OCI-LY1 (cell line): ENCODE data around the gene FFAR2.

ENCODE experiments used
- H2AFZ ChIP-seq: fragments of 200-600 bp; sonication (generic), shearing (Covaris generic); 2 replicates; pipeline ENCODE4 v1.6.0; 2014; ENCODE audit warnings: antibody characterized with exemption, mild to moderate bottlenecking, low read length
- H3F3A ChIP-seq: fragments of 200-600 bp; sonication (generic), shearing (Covaris generic); 2 replicates; pipeline ENCODE4 v1.6.0; 2014; ENCODE audit warnings: mild to moderate bottlenecking, antibody characterized with exemption, low read length, moderate library complexity; ENCODE audit not compliant: insufficient read depth
- H3K27ac ChIP-seq: fragments of 200-600 bp; sonication (generic); 2 replicates; pipeline ENCODE4 v1.5.1; 2014; ENCODE audit warnings: low read length, mixed run types, mild to moderate bottlenecking, low read depth; ENCODE audit not compliant: poor library complexity, severe bottlenecking
- H3K27me3 ChIP-seq: fragments of 200-600 bp; sonication (generic); 2 replicates; pipeline ENCODE4 v1.6.0; 2014; ENCODE audit warnings: antibody characterized with exemption, mild to moderate bottlenecking, low read length, moderate library complexity; ENCODE audit not compliant: insufficient read depth
- H3K36me3 ChIP-seq: fragments of 200-600 bp; sonication (generic); 2 replicates; pipeline ENCODE4 v1.6.1; 2014; ENCODE audit warnings: mild to moderate bottlenecking, antibody characterized with exemption, low read length, moderate library complexity, mixed read lengths; ENCODE audit not compliant: insufficient read depth
- H3K4me1 ChIP-seq: fragments of 200-600 bp; sonication (generic); 2 replicates; pipeline ENCODE4 v1.5.1; 2014; ENCODE audit warnings: mild to moderate bottlenecking, low read length, moderate library complexity; ENCODE audit not compliant: insufficient read depth, severe bottlenecking
- H3K4me2 ChIP-seq: fragments of 200-600 bp; sonication (generic), shearing (Covaris generic); 2 replicates; pipeline ENCODE4 v1.6.1; 2014; ENCODE audit warnings: low read length
- H3K4me3 ChIP-seq: fragments of 200-600 bp; sonication (generic); 2 replicates; pipeline ENCODE4 v1.5.1; 2014; ENCODE audit warnings: low read length, low read depth, mild to moderate bottlenecking, mixed read lengths; ENCODE audit not compliant: poor library complexity, severe bottlenecking
- H3K79me2 ChIP-seq: fragments of 200-600 bp; shearing (Covaris generic); 2 replicates; pipeline ENCODE4 v1.6.1; 2016; ENCODE audit warnings: mixed run types, low read length, mixed read lengths; ENCODE audit not compliant: insufficient read depth
- H3K9ac ChIP-seq: fragments of 200-600 bp; sonication (generic), shearing (Covaris generic); 2 replicates; pipeline ENCODE4 v1.6.1; 2014; ENCODE audit warnings: mild to moderate bottlenecking, low read length, mixed read lengths
- H3K9me2 ChIP-seq: fragments of 200-600 bp; sonication (generic), shearing (Covaris generic); 2 replicates; pipeline ENCODE4 v1.6.1; 2014; ENCODE audit warnings: low read depth, mild to moderate bottlenecking, low read length, mixed read lengths
- H3K9me3 ChIP-seq: fragments of 200-600 bp; shearing (Covaris generic); 2 replicates; pipeline ENCODE4 v1.6.1; 2014; ENCODE audit warnings: low read length, mixed read lengths
- H4K20me1 ChIP-seq: fragments of 200-600 bp; sonication (generic), shearing (Covaris generic); 2 replicates; pipeline ENCODE4 v1.6.0; 2016; ENCODE audit warnings: mild to moderate bottlenecking, low read length; ENCODE audit not compliant: insufficient read depth
- EZH2 ChIP-seq: fragments of 200-600 bp; sonication (generic), shearing (Covaris generic); IDR thresholded peaks from 2 replicates; pipeline ENCODE4 v1.8.0; 2017; ENCODE audit warnings: borderline replicate concordance, mixed run types, mild to moderate bottlenecking, antibody characterized with exemption, low read length, moderate library complexity, mixed read lengths
- TF ChIP-seq, protein P1 (sequence below): fragments of 200-600 bp; sonication (generic), shearing (Covaris generic); IDR thresholded peaks from 2 replicates; pipeline ENCODE4 v1.5.1; 2017; ENCODE audit warnings: mild to moderate bottlenecking, antibody characterized with exemption, low read length, moderate library complexity, mixed read lengths

The FFAR2 gene

DNA sequence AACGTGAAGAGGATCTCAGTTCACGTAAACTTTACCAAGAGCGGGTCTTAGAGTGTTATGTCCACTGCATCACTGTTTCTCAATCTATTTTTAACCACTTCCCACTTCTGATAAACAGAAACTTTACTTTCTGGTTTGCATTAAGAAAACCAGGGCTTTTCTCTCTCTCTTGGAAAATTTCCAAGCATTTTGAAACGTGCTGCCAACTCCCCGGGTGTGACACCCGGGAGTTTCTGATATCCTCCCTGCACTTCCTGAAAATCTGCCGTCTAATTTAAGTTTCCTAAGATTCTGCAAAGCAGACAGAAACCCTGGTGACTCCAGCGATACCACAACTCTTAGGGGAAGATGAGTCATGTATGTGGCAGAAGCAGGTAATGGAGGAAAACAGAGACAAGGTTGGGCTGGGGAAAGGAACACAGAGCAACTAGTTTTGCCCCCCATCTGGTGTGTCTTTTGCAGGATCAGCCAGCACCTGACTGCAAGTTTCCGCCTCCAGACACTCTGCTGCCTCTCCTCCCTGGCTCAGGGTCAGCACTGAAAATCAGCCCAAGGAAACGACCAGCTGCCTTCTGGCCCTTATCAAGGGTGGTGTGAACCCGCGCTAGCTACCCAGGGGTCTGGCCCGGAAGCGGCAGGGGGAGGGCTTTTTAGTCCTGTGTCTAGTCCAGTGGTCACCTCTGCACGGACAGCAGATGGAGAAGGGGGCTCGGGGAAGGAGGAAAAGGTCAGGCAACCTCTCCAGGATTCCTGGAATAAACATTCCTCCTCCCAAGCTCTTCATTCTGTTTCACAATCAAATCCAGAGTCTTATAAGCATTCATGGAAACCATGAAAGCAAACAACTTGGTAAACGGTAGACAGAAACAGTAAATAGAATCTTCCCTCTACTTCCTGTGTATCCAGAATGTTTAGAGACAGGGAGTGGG is 11.3 kb upstream of the FFAR2 start:
- no peaks in the 10 kb centered on the region for H3K9me2 ChIP-seq
- no peak overlapping the region for H3K9ac ChIP-seq
- H3K4me3 ChIP-seq = no peak overlapping the region

DNA sequence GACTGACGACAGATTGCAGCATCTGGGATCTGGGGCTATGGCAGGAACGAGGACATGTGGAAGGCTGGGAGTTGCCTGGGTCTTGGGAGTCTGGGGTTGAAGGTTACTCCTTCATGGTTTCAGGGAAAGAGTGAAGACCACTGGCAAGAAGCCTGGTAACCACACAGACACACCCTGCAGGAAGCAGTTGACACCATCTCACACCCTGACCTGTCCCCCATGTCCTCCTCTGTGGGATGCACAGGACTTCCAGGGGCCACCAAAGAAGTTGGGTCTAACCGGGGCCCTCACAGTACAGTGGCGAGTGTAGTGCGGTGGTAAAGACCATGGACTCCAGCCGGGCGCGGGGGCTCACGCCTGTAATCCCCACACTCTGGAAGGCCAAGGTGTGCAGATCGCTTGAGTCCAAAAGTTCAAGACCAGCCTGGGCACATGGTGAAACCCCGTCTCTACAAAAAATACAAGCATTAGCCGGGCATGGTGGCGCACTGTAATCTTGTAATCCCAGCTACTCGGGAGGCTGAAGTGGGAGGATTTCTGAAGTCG is 10.6 kb upstream of the FFAR2 start:
- no peaks in the 10 kb centered on the region for H3K79me2 ChIP-seq
- H3K9me3 ChIP-seq = no peaks in the 10 kb centered on the region
- no peak overlapping the region for H3K4me2 ChIP-seq
- H3K36me3 ChIP-seq = no peaks in the 10 kb centered on the region
- H3K27me3 ChIP-seq = 0 out of 2 replicates have a peak, but pooled peaks cover 6% of the 10 kb centered on the region
- TF ChIP-seq, protein P1, sequence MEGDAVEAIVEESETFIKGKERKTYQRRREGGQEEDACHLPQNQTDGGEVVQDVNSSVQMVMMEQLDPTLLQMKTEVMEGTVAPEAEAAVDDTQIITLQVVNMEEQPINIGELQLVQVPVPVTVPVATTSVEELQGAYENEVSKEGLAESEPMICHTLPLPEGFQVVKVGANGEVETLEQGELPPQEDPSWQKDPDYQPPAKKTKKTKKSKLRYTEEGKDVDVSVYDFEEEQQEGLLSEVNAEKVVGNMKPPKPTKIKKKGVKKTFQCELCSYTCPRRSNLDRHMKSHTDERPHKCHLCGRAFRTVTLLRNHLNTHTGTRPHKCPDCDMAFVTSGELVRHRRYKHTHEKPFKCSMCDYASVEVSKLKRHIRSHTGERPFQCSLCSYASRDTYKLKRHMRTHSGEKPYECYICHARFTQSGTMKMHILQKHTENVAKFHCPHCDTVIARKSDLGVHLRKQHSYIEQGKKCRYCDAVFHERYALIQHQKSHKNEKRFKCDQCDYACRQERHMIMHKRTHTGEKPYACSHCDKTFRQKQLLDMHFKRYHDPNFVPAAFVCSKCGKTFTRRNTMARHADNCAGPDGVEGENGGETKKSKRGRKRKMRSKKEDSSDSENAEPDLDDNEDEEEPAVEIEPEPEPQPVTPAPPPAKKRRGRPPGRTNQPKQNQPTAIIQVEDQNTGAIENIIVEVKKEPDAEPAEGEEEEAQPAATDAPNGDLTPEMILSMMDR = no peak
- TF ChIP-seq EZH2 = no peak
- H3F3A ChIP-seq = no peaks in the 10 kb centered on the region
- H3K9ac ChIP-seq = no peak overlapping the region
- no peak overlapping the region for H3K27ac ChIP-seq
- no peak overlapping the region for H2AFZ ChIP-seq
- H4K20me1 ChIP-seq = no peaks in the 10 kb centered on the region
- no peak overlapping the region for H3K4me3 ChIP-seq
- no peaks in the 10 kb centered on the region for H3K9me2 ChIP-seq
- no peaks in the 10 kb centered on the region for H3K4me1 ChIP-seq

More for the DNA sequence above, 11.3 kb upstream of the FFAR2 start:
- peaks cover 6% of the 10 kb centered on the region; the same call in 1 of the 2 replicates for H3K27me3 ChIP-seq
- no peak overlapping the region for H2AFZ ChIP-seq
- H3K4me1 ChIP-seq = no peaks in the 10 kb centered on the region
- TF ChIP-seq EZH2 = no peak
- TF ChIP-seq, protein P1 = no peak
- H3F3A ChIP-seq = no peaks in the 10 kb centered on the region
- H3K36me3 ChIP-seq = no peaks in the 10 kb centered on the region
- H3K27ac ChIP-seq = no peak overlapping the region
- no peaks in the 10 kb centered on the region for H4K20me1 ChIP-seq
- no peak overlapping the region for H3K4me2 ChIP-seq
- H3K9me3 ChIP-seq = no peaks in the 10 kb centered on the region
- no peaks in the 10 kb centered on the region for H3K79me2 ChIP-seq

DNA sequence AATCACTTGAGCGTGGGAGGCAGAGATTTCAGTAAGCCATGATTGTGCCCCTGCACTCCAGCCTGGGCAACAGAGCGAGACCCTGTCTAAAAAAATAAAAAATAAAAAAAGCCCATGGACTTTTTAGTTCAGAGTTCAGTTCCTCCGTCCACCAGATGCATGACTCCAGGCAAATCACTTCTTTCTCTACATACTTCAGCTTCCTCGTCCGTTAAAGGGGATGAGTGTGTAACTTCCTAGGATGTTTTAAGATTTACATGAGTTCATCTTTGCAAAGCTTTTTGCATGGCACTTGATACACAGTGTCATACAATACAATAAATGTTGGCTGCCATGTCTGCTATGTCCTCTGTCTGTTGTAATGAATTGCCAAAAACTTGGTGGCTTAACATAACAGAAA is 10.0 kb upstream of the FFAR2 start:
- H3K4me3 ChIP-seq = no peak overlapping the region
- H3K9me3 ChIP-seq = no peaks in the 10 kb centered on the region
- no peaks in the 10 kb centered on the region for H3K36me3 ChIP-seq
- no peaks in the 10 kb centered on the region for H3K9me2 ChIP-seq
- no peak for TF ChIP-seq EZH2
- TF ChIP-seq, protein P1 = no peak
- H2AFZ ChIP-seq = no peak overlapping the region
- H3F3A ChIP-seq = no peaks in the 10 kb centered on the region
- no peak overlapping the region for H3K4me2 ChIP-seq
- no peak overlapping the region for H3K27ac ChIP-seq
- H3K9ac ChIP-seq = no peak overlapping the region
- no peaks in the 10 kb centered on the region for H3K79me2 ChIP-seq
- no peaks in the 10 kb centered on the region for H3K4me1 ChIP-seq
- H4K20me1 ChIP-seq = no peaks in the 10 kb centered on the region
- H3K27me3 ChIP-seq = 0 out of 2 replicates have a peak, but pooled peaks cover 6% of the 10 kb centered on the region
